ENCODE data around the gene CCL24. TPM values are rescaled to one million over a fixed set of nuclear protein-coding genes. Genes with fewer than 3 reads are reported as not detected.
"Not testable (repeated sequence)": the region's sequence is repeated elsewhere in the genome, so short reads cannot be mapped to it uniquely, and the experiment has no call there.

Gene CCL24
- polyA plus RNA-seq, 6 donors from 2014 or later: not detected

DNA sequence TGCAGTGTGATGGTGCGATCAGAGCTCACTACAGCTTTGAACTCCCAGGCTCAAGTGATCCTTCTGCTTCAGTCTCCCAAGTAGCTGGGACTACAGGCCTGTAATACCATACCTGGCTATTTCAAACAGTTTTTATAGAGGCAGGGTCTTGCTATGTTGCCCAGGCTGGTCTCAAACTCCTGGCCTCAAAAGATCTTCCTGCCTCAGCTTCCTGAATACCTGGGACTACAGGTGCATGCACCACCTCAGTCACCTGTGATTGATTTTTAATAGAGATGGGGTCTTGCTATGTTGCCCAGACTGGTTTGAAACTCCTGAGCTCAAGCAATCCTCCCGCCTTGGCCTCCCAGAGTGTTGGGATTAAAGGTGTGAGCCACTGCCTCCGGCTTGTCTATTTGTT, 26.4 kb upstream of the CCL24 start:
- ATAC-seq (ENCODE audit: low read depth in 2 of 2) (no peak), DNase-seq (no peak)
- Mint-ChIP-seq H3K27me3 (peaks cover 0 to 5% (median 4%) of the 10 kb centered on the region in 3 donors), H3K27ac (no peak overlapping the region), H3K4me3 (no peak overlapping the region), H3K9me3 (peaks cover 0 to 3% (median 0%) of the 10 kb centered on the region in 7 donors), H3K4me1 (no peaks in the 10 kb centered on the region), H3K36me3 (no peaks in the 10 kb centered on the region)

GRCh38 chr7:75838281-75838930, 24.8 kb upstream of the CCL24 start:
- DNase-seq; H3K27ac Mint-ChIP-seq; H3K4me1 Mint-ChIP-seq; H3K9me3 Mint-ChIP-seq; H3K27me3 Mint-ChIP-seq; H3K36me3 Mint-ChIP-seq; ATAC-seq (ENCODE audit: low read depth in 2 of 2): not testable (repeated sequence)
- H3K4me3 Mint-ChIP-seq: peak overlapping the region in 1 of 8 donors; percentile 2

DNA sequence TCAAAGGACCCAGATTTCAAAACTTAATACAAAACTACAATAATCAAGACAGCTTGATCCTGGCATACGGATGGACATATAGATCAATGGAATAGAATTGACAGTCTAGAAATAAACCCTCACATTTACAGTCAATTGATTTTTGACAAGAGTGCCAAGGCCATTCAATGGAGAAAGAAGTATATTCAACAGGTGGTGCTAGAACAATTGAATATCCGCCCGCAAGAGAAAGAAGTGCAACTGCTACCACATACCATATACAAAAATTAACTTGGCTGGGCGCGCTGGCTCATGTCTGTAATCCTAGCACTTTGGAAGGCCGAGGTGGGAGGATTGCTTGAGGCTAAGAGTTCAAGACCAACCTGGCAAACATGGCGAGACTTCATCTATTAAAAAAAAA, 23.2 kb upstream of the CCL24 start:
- no peak overlapping the region for H3K4me3 Mint-ChIP-seq
- DNase-seq: no peak
- H3K27ac Mint-ChIP-seq: no peak overlapping the region
- H3K9me3 Mint-ChIP-seq: peaks cover 0 to 3% (median 0%) of the 10 kb centered on the region in 7 donors
- no peaks in the 10 kb centered on the region for H3K4me1 Mint-ChIP-seq
- H3K36me3 Mint-ChIP-seq: no peaks in the 10 kb centered on the region
- H3K27me3 Mint-ChIP-seq: peaks cover 0 to 15% (median 4%) of the 10 kb centered on the region in 3 donors
- no peak for ATAC-seq (ENCODE audit: low read depth in 2 of 2)

DNA sequence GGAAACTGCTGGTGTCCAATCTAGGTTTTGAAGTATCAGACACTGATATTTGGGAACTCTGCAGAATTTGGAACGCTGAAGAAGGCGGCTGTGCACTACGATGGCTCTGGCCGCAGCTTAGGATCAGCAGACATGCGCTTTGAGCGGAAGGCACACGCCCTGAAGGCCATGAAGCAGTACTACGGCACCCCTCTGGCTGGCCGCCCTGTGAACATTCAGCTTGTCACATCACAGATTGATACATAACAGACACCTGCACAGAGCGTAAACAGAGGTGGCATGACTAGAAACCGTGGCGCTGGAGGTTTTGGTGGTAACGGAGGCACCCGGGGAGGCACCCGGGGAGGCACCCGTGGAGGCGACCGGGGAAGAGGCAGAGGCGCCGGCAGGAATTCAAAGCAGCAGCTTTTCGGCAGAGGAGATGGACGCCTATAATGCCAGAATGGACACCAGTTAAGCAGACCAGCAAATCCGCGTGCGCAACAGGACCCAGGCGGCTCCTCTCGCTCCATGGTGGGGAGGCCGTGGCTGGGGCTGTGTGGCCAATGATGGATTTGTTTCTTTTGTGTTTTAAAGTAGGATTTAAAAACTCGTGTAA, 22.2 kb upstream of the CCL24 start:
- DNase-seq (no peak), ATAC-seq (ENCODE audit: low read depth in 2 of 2) (no peak)
- Mint-ChIP-seq H3K27me3 (peaks cover 0 to 15% (median 4%) of the 10 kb centered on the region in 3 donors), H3K4me3 (no peak overlapping the region), H3K9me3 (peaks cover 0 to 3% (median 0%) of the 10 kb centered on the region in 7 donors), H3K36me3 (no peaks in the 10 kb centered on the region), H3K4me1 (no peaks in the 10 kb centered on the region), H3K27ac (no peak overlapping the region)

DNA sequence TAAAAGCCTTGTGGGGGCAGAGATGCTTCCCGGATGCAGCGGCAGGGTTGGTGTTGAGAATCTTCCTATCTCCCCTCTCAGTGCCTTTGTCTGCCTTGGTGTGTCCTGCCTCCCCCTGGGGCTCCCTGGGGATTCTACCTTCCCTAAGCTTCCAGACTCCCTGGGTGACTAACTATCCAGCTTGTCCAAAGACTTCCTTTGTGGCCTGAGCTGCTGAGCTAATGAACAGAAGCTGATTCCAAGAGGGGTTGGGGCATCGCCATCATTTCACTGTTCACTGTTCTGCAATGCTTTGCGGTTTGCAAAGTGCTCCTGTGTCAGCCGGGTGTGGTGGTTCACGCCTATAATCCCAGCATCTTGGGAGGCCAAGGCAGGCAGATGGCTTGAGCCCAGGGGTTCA, 20.1 kb upstream of the CCL24 start:
- not testable (repeated sequence) for H3K27ac Mint-ChIP-seq; H3K4me1 Mint-ChIP-seq; H3K4me3 Mint-ChIP-seq; ATAC-seq (ENCODE audit: low read depth in 2 of 2); DNase-seq; H3K36me3 Mint-ChIP-seq; H3K9me3 Mint-ChIP-seq
- H3K27me3 Mint-ChIP-seq: peaks cover 0 to 15% (median 3%) of the 10 kb centered on the region in 3 donors

GRCh38 chr7:75830978-75831377, 17.4 kb upstream of the CCL24 start:
- H3K36me3 Mint-ChIP-seq: no peaks in the 10 kb centered on the region
- H3K9me3 Mint-ChIP-seq: peaks cover 0 to 2% (median 0%) of the 10 kb centered on the region in 7 donors
- H3K4me3 Mint-ChIP-seq: no peak overlapping the region
- no peak for ATAC-seq (ENCODE audit: low read depth in 2 of 2)
- H3K27me3 Mint-ChIP-seq: peaks cover 0 to 10% (median 0%) of the 10 kb centered on the region in 3 donors
- H3K27ac Mint-ChIP-seq: no peak overlapping the region
- DNase-seq: no peak
- H3K4me1 Mint-ChIP-seq: no peaks in the 10 kb centered on the region

DNA sequence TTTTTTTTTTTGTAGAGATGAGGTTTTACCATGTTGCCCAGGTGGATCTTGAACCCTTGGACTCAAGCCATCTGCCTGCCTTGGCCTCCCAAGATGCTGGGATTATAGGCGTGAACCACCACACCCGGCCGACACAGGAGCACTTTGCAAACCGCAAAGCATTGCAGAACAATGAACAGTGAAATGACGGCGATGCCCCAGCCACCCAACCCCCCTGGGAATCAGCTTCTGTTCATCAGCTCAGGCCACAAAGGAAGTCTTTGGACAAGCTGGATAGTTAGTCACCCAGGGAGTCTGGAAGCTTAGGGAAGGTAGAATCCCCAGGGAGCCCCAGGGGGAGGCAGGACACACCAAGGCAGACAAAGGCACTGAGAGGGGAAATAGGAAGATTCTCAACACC, 16.1 kb upstream of the CCL24 start:
- H3K36me3 Mint-ChIP-seq; ATAC-seq (ENCODE audit: low read depth in 2 of 2); H3K4me3 Mint-ChIP-seq; H3K4me1 Mint-ChIP-seq; DNase-seq; H3K27ac Mint-ChIP-seq; H3K9me3 Mint-ChIP-seq: not testable (repeated sequence)
- H3K27me3 Mint-ChIP-seq: peaks cover 0 to 15% (median 0%) of the 10 kb centered on the region in 3 donors

DNA sequence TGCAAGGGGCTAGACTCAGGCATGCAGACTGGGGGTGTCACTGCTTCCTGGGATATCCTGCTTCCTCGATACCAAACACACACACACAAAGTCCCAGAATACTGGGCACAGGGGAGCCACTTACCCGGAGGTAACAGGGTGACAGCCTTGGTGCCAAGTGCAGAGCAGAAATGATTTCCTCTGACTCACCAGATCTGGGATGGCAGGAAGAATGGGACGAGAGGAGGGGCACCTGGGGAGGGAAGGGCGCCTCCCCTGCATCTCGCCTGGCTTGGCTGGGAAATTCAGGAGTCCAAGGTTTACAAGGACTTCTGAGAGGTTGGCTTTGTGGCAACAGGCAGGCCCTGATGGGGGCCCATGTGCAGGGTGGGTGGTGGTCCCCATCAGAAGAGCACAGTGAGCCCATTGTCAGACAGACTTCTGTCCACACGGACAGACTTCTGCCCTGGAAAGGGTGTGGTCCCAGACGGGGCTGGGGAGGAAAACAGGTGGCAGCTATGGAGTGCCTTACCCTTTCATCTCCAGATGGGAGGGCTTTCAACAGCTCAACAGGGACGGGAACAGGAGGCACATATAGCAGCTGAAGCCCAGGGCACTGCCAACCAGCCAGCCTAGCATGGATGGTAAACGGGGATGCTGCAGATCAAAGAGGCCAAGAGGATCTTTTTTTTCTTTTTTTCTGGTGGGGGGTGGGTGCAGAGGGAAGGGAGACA, 9.7 kb upstream of the CCL24 start:
- ATAC-seq (ENCODE audit: low read depth in 2 of 2) (no peak), DNase-seq (no peak)
- H3K36me3 Mint-ChIP-seq: peaks cover 0 to 5% of the 10 kb centered on the region in 2 donors
- H3K4me3 Mint-ChIP-seq: peak overlapping the region in 1 of 8 donors; percentile 57
- peaks cover 0 to 5% (median 0%) of the 10 kb centered on the region in 7 donors for H3K9me3 Mint-ChIP-seq
- H3K4me1 Mint-ChIP-seq: no peaks in the 10 kb centered on the region
- peaks cover 0 to 26% (median 21%) of the 10 kb centered on the region in 3 donors for H3K27me3 Mint-ChIP-seq
- H3K27ac Mint-ChIP-seq: peak overlapping the region in 1 of 6 donors; percentile 57

GRCh38 chr7:75820688-75821087, 7.1 kb upstream of the CCL24 start:
- H3K4me3 Mint-ChIP-seq: no peak overlapping the region
- no peaks in the 10 kb centered on the region for H3K4me1 Mint-ChIP-seq
- H3K27ac Mint-ChIP-seq: peak overlapping the region in 1 of 6 donors; percentile 38
- DNase-seq (no peak), ATAC-seq (ENCODE audit: low read depth in 2 of 2) (no peak)
- H3K9me3 Mint-ChIP-seq: peaks cover 0 to 5% (median 0%) of the 10 kb centered on the region in 7 donors
- peaks cover 0 to 26% (median 26%) of the 10 kb centered on the region in 3 donors for H3K27me3 Mint-ChIP-seq
- peaks cover 0 to 5% of the 10 kb centered on the region in 2 donors for H3K36me3 Mint-ChIP-seq

- no peak for ATAC-seq (ENCODE audit: low read depth in 2 of 2)
- H3K4me1 Mint-ChIP-seq: no peaks in the 10 kb centered on the region
- H3K27me3 Mint-ChIP-seq: peaks cover 0 to 26% (median 21%) of the 10 kb centered on the region in 3 donors
- DNase-seq: no peak
- no peak overlapping the region for H3K4me3 Mint-ChIP-seq
- no peak overlapping the region for H3K27ac Mint-ChIP-seq
- peaks cover 0 to 5% (median 0%) of the 10 kb centered on the region in 7 donors for H3K9me3 Mint-ChIP-seq
- peaks cover 0 to 5% of the 10 kb centered on the region in 2 donors for H3K36me3 Mint-ChIP-seq
These were observed 6.1 kb upstream of the CCL24 start for GRCh38 chr7:75819711-75820110.

DNA sequence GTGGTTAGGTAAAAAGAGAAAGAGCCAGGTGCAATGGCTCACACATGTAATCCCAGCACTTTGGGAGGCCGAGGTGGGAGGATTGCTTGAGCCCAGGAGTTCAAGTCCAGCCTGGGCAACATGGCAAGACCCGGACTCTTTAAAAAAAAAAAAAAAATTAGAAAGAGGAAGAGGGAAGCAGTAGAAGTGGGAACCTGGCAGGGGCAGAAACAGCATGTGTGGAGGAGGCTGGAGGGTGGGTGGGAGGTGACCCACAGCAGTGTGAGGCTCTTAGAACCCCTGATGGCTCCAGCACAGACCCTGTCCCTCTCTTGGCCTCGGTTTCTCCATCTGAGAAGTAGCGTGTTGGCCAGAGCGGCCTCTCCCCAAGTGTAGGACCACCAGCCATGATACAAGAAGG, 4.9 kb upstream of the CCL24 start:
- peaks cover 0 to 5% of the 10 kb centered on the region in 2 donors for H3K36me3 Mint-ChIP-seq
- peaks cover 4 to 35% (median 21%) of the 10 kb centered on the region in 3 donors for H3K27me3 Mint-ChIP-seq
- no peak for ATAC-seq (ENCODE audit: low read depth in 2 of 2)
- peaks cover 0 to 5% (median 0%) of the 10 kb centered on the region in 7 donors for H3K9me3 Mint-ChIP-seq
- DNase-seq: no peak
- no peaks in the 10 kb centered on the region for H3K4me1 Mint-ChIP-seq
- no peak overlapping the region for H3K4me3 Mint-ChIP-seq
- H3K27ac Mint-ChIP-seq: peak overlapping the region in 2 of 6 donors; percentile 50 to 61

- no peaks in the 10 kb centered on the region for H3K4me1 Mint-ChIP-seq
- no peak for DNase-seq
- peaks cover 0 to 5% (median 0%) of the 10 kb centered on the region in 7 donors for H3K9me3 Mint-ChIP-seq
- ATAC-seq (ENCODE audit: low read depth in 2 of 2): no peak
- no peak overlapping the region for H3K27ac Mint-ChIP-seq
- H3K36me3 Mint-ChIP-seq: peaks cover 0 to 5% of the 10 kb centered on the region in 2 donors
- H3K4me3 Mint-ChIP-seq: no peak overlapping the region
- peaks cover 8 to 28% (median 27%) of the 10 kb centered on the region in 3 donors for H3K27me3 Mint-ChIP-seq
These were observed 3.5 kb upstream of the CCL24 start for GRCh38 chr7:75817116-75817515.

DNA sequence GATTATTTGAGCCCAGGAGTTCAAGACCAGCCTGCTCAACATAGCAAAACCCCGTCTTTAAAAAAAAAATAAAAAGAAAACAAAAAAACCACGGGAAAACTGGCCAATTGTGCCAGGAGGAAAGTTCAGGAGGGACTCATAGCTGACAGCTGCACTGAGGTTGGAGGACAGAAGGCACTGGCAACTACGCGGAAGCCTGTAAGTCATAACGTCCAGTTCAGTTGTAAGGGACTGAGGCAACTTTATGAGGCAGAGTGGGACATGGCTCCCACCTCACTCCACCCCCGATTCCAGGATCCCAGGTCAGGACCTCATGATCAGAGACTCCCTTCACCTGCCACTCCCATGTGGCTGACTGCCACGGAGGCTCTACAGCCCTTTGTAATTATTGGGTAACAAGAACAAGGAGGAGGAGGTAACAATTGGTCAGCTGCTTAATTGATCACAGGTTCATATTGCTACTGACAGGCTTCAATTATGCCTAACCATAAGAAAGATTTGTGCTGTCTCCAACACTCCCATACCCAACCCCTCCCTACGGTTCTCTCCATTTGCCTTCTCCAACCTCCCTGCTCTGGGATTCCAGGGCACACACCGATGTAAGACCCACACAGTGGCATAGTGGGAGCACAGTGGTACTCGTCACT, 1.9 kb upstream of the CCL24 start:
- no peak for ATAC-seq (ENCODE audit: low read depth in 2 of 2)
- no peak overlapping the region for H3K4me3 Mint-ChIP-seq
- H3K4me1 Mint-ChIP-seq: no peaks in the 10 kb centered on the region
- no peak for DNase-seq
- H3K27ac Mint-ChIP-seq: peak overlapping the region in 1 of 6 donors; percentile 21
- H3K36me3 Mint-ChIP-seq: peaks cover 0 to under 1% of the 10 kb centered on the region in 2 donors
- peaks cover 0 to 1% (median 0%) of the 10 kb centered on the region in 7 donors for H3K9me3 Mint-ChIP-seq
- peaks cover 8 to 18% (median 18%) of the 10 kb centered on the region in 3 donors for H3K27me3 Mint-ChIP-seq

All from naive B cell (primary cell).